Hepatocyte (in vitro differentiated cells): Measurements from ENCODE around the gene INO80B. TPM values are rescaled to one million over a fixed set of nuclear protein-coding genes. Genes with fewer than 3 reads are reported as not detected.

ENCODE experiments used
- DNase-seq: peaks from one replicate; pipeline ENCODE4 v3.0.0-alpha.2; 2016; ENCODE audit warnings: low spot score
- H2AFZ ChIP-seq: fragments of 200-600 bp; sonication (generic); 2 replicates; pipeline ENCODE4 v1.6.0; 2016; ENCODE audit warnings: antibody characterized with exemption, mild to moderate bottlenecking
- H3K27ac ChIP-seq: fragments of 200-600 bp; sonication (generic); 2 replicates; pipeline ENCODE4 v1.5.1; 2016; ENCODE audit warnings: mild to moderate bottlenecking
- H3K27me3 ChIP-seq: fragments of 200-600 bp; sonication (generic); 2 replicates; pipeline ENCODE4 v1.6.1; 2016
- H3K36me3 ChIP-seq: fragments of 200-600 bp; sonication (generic); replicated peaks from 2 replicates; pipeline ENCODE4 v1.5.1; 2016; ENCODE audit warnings: low read depth; ENCODE audit not compliant: insufficient read depth
- H3K4me1 ChIP-seq: fragments of 200-600 bp; sonication (generic); 2 replicates; pipeline ENCODE4 v1.5.1; 2016; ENCODE audit warnings: mild to moderate bottlenecking, moderate library complexity; ENCODE audit not compliant: insufficient read depth
- H3K4me2 ChIP-seq: fragments of 200-600 bp; sonication (generic); 2 replicates; pipeline ENCODE4 v1.6.0; 2016
- H3K4me3 ChIP-seq: fragments of 200-600 bp; sonication (generic); 2 replicates; pipeline ENCODE4 v1.5.1; 2016; ENCODE audit warnings: mild to moderate bottlenecking
- H3K79me2 ChIP-seq: fragments of 200-600 bp; sonication (generic); 2 replicates; pipeline ENCODE4 v1.6.0; 2017; ENCODE audit warnings: mild to moderate bottlenecking
- H3K9me2 ChIP-seq: fragments of 200-600 bp; sonication (generic); replicated peaks from 2 replicates; pipeline ENCODE4 v1.6.0; 2017; ENCODE audit warnings: mild to moderate bottlenecking; ENCODE audit not compliant: insufficient read depth
- H3K9me3 ChIP-seq: fragments of 200-600 bp; sonication (generic); 2 replicates; pipeline ENCODE4 v1.5.1; 2016; ENCODE audit warnings: low read depth, mild to moderate bottlenecking
- H4K20me1 ChIP-seq: fragments of 200-600 bp; sonication (generic); 2 replicates; pipeline ENCODE4 v1.6.0; 2016; ENCODE audit warnings: mild to moderate bottlenecking; ENCODE audit not compliant: insufficient read depth, poor library complexity, severe bottlenecking
- EZH2 ChIP-seq: fragments of 200-600 bp; sonication (generic); IDR thresholded peaks from 2 replicates; pipeline ENCODE4 v1.6.1; 2016; ENCODE audit warnings: antibody characterized with exemption, mild to moderate bottlenecking, borderline replicate concordance
- EZH2phosphoT487 ChIP-seq: fragments of 200-600 bp; sonication (generic); IDR thresholded peaks from one replicate; pipeline ENCODE4 v1.6.1; 2018; ENCODE audit warnings: antibody characterized with exemption, mild to moderate bottlenecking, low read depth, moderate library complexity; ENCODE audit not compliant: unreplicated experiment, severe bottlenecking
- WGBS: methylation state at CpG from one replicate; pipeline ENCODE4 v1.1.6; 2016; ENCODE audit warnings: low lambda C conversion rate; ENCODE audit errors: missing lambda C conversion rate; 5-methylcytosine and 5-hydroxymethylcytosine counted together
- polyA plus RNA-seq: library from polyadenylated mRNA; unstranded; fragments of >200 nt; fragmentation: Nextera tagmentation; extraction: Ambion mirVana; gene quantifications from 2 replicates; pipeline ENCODE4 v1.2.1, GENCODE V29; 2016
- total RNA-seq: library from RNA; depleted of rRNA; stranded (reverse); fragments of >200 nt; gene quantifications from 2 replicates; pipeline ENCODE4 v1.2.3, GENCODE V29; 2014
- TF ChIP-seq, protein P1 (sequence below): fragments of 200-600 bp; sonication (generic); IDR thresholded peaks from 2 replicates; pipeline ENCODE4 v1.5.1; 2016; ENCODE audit warnings: antibody characterized with exemption, mild to moderate bottlenecking; ENCODE audit not compliant: poor library complexity

The INO80B gene
- total and polyA plus RNA-seq, 2 experiments from 2014 or later: 16.0 to 18.9 TPM

GRCh38 chr2:74499940-74500577, 45.2 kb downstream of the INO80B start:
- no peaks in the 10 kb centered on the region for H3K9me2 ChIP-seq
- H3K36me3 ChIP-seq: no peaks in the 10 kb centered on the region
- H3K27me3 ChIP-seq: peaks cover 52% of the 10 kb centered on the region
- no peak overlapping the region for H3K27ac ChIP-seq
- peaks cover 20% of the 10 kb centered on the region for H3K79me2 ChIP-seq
- no peak for TF ChIP-seq EZH2
- no peak for TF ChIP-seq EZH2phosphoT487
- TF ChIP-seq, protein P1, sequence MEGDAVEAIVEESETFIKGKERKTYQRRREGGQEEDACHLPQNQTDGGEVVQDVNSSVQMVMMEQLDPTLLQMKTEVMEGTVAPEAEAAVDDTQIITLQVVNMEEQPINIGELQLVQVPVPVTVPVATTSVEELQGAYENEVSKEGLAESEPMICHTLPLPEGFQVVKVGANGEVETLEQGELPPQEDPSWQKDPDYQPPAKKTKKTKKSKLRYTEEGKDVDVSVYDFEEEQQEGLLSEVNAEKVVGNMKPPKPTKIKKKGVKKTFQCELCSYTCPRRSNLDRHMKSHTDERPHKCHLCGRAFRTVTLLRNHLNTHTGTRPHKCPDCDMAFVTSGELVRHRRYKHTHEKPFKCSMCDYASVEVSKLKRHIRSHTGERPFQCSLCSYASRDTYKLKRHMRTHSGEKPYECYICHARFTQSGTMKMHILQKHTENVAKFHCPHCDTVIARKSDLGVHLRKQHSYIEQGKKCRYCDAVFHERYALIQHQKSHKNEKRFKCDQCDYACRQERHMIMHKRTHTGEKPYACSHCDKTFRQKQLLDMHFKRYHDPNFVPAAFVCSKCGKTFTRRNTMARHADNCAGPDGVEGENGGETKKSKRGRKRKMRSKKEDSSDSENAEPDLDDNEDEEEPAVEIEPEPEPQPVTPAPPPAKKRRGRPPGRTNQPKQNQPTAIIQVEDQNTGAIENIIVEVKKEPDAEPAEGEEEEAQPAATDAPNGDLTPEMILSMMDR: no peak
- no peaks in the 10 kb centered on the region for H3K9me3 ChIP-seq
- H3K4me3 ChIP-seq: peak overlapping the region; percentile 60
- peaks cover 50% of the 10 kb centered on the region for H3K4me1 ChIP-seq
- WGBS: 38% methylated on average over 15 of the region's 15 CpGs
- H2AFZ ChIP-seq: peak overlapping the region; percentile 72
- no peaks in the 10 kb centered on the region for H4K20me1 ChIP-seq
- DNase-seq: no peak
- peak overlapping the region; percentile 98 for H3K4me2 ChIP-seq

DNA sequence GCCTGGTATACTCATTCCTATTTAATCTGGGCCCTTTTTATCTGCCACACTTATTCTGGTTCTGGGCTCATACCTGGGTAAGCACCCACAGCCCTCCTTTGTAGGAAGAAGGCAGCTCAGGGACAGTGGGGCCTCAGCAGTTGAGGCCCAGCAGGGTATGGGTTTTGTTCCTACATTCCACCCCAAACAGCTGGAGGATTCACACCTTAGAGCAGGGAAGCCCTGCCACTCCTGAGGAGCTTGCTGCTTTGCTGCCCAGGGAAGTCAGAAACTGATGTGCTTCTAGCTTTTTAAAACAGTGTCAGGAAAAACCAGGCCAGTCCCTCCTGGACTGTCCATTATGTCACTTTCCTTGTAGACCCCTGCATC, 45.7 kb downstream of the INO80B start:
- H3K27ac ChIP-seq: no peak overlapping the region
- H3K79me2 ChIP-seq: peaks cover 25% of the 10 kb centered on the region
- no peak overlapping the region for H3K4me3 ChIP-seq
- H3K4me2 ChIP-seq: peak overlapping the region; percentile 98
- TF ChIP-seq EZH2 (no peak), EZH2phosphoT487 (no peak)
- TF ChIP-seq, protein P1: no peak
- no peaks in the 10 kb centered on the region for H3K36me3 ChIP-seq
- H3K9me2 ChIP-seq: no peaks in the 10 kb centered on the region
- peaks cover 50% of the 10 kb centered on the region for H3K27me3 ChIP-seq
- peaks cover 52% of the 10 kb centered on the region for H3K4me1 ChIP-seq
- H2AFZ ChIP-seq: no peak overlapping the region
- H3K9me3 ChIP-seq: no peaks in the 10 kb centered on the region
- DNase-seq: no peak
- no peaks in the 10 kb centered on the region for H4K20me1 ChIP-seq

DNA sequence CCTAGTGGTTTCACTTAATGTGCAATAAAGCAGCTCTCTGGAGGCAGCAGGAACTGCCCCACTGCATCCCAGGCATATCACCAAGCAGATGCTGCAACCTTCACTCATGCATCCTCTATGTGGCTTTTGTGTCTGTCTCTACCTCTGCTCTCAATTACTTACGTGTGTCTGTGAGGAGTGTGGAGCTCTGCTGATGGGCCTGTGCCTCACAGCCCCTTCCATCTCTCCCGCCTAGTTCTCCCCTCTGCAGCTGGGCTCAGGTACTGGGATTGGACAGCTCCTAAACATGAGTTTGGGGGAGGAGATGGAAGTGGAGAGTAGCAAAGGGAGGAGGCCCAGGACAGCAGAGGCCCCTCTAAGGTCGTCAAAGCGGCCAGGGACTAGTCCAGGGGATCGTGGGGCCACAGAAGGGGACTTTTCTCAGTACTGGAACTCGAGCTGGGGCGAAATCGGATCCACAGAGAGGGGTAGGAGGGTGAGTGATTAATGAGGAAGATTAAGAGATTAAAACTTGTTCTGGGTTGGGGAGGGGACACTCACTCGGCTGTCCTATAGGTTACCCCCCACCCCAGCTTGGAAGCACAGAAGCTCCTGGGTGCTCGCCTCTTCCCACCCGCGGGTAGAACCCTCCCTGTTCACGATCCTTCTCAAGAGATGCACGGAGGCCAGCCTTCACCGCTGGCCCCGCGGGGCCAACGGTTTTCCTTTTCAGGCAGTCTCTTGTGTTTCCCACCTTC, 46.6 kb downstream of the INO80B start:
- 51% methylated on average over 18 of the region's 18 CpGs for WGBS
- Histone ChIP-seq H3K79me2 (peaks cover 35% of the 10 kb centered on the region), H3K4me1 (peaks cover 61% of the 10 kb centered on the region), H4K20me1 (no peaks in the 10 kb centered on the region), H3K9me3 (no peaks in the 10 kb centered on the region), H3K4me2 (peak overlapping the region; percentile 92), H3K36me3 (no peaks in the 10 kb centered on the region), H3K27me3 (peaks cover 49% of the 10 kb centered on the region), H3K9me2 (no peaks in the 10 kb centered on the region), H3K4me3 (peak overlapping the region; percentile 6), H2AFZ (no peak overlapping the region), H3K27ac (peak overlapping the region; percentile 99)
- no peak for DNase-seq
- TF ChIP-seq EZH2phosphoT487: no peak
- TF ChIP-seq, protein P1: no peak
- TF ChIP-seq EZH2: no peak
